Measurements from ENCODE around the gene STARD3NL. TPM values are rescaled to one million over a fixed set of nuclear protein-coding genes. Genes with fewer than 3 reads are reported as not detected.

STARD3NL gene
- total and polyA plus RNA-seq, 10 of the 15 experiments (the other 5 are each of a cell fraction or from before 2014, with no cell fraction given): 66.1 to 133 (median 85.7) TPM

GRCh38 chr7:38147005-38147404 is 31.0 kb upstream of the STARD3NL start:
- Histone ChIP-seq H3K36me3 (ENCODE audit: control insufficient read depth in 2 of 2, insufficient read depth in 2 of 2, low read length in 1 of 2) (no peaks in the 10 kb centered on the region), H3K27ac (ENCODE audit: control insufficient read depth, insufficient read depth) (no peak overlapping the region), H3K79me2 (ENCODE audit: control insufficient read depth, insufficient read depth, low read length) (no peaks in the 10 kb centered on the region), H3K4me3 (no peak overlapping the region), H4K20me1 (ENCODE audit: control insufficient read depth, insufficient read depth) (no peaks in the 10 kb centered on the region), H2AFZ (ENCODE audit: control insufficient read depth, low read depth, low read length) (no peak overlapping the region), H3K9me3 (replicated peaks; ENCODE audit: control insufficient read depth, insufficient read depth, low read length) (no peaks in the 10 kb centered on the region), H3K9ac (ENCODE audit: control insufficient read depth, insufficient read depth, low read length) (no peak overlapping the region), H3K4me2 (ENCODE audit: control insufficient read depth, insufficient read depth) (no peak overlapping the region), H3K27me3 (replicated peaks in 1 of 2; ENCODE audit: control insufficient read depth in 2 of 2, insufficient read depth in 2 of 2, low read length in 1 of 2) (no peaks in the 10 kb centered on the region), H3K4me1 (ENCODE audit: control insufficient read depth, insufficient read depth, low read length) (peaks cover 3% of the 10 kb centered on the region; the same call in 1 of the 2 replicates)
- ChIA-PET RAD21 (ENCODE audit: unreplicated experiment) (no interaction called here), SMC1A (ENCODE audit: uncharacterized antibody, unreplicated experiment) (interaction anchor here (0.9 to 2.0 kb wide), 5 partner anchors 9 to 69 kb away, joined by 3 to 8 read pairs (median 3); no protein-coding TSS in a partner anchor), CTCF (interaction anchor here (1.3 to 2.1 kb wide), 2 partner anchors 39 to 189 kb away, joined by 3 to 7 read pairs; no protein-coding TSS in a partner anchor), POLR2A (no interaction called here)
- 23% methylated on average over 2 of the region's 2 CpGs for WGBS (ENCODE audit: insufficient coverage, insufficient replicate concordance, low lambda C conversion rate, missing lambda C conversion rate)
- intact Hi-C loops (cut with micrococcal nuclease; ENCODE audit: unreplicated experiment) (no loop called here), in situ Hi-C loops (cut with MboI) (no loop called here)
- BruUV-seq (replicated peaks): no TSS peak
- DNase-seq (ENCODE audit: low read depth, low spot score) (no peak), FAIRE-seq (peak; percentile 27), ATAC-seq (peak; percentile 59)
- TF ChIP-seq MLLT1 (IDR thresholded peaks at IDR 0.05) (no peak), BACH1 (IDR thresholded peaks at IDR 0.05; ENCODE audit: borderline replicate concordance) (peak; percentile 43; the same call in 1 of the 2 replicates)

- WGBS (ENCODE audit: insufficient coverage, insufficient replicate concordance, low lambda C conversion rate, missing lambda C conversion rate): 0% methylated on average over 2 of the region's 2 CpGs
- no peaks in the 10 kb centered on the region for H3K27me3 ChIP-seq (replicated peaks in 1 of 2; ENCODE audit: control insufficient read depth in 2 of 2, insufficient read depth in 2 of 2, low read length in 1 of 2)
- H3K4me2 ChIP-seq (ENCODE audit: control insufficient read depth, insufficient read depth): no peak overlapping the region
- TF ChIP-seq EED (IDR thresholded peaks at IDR 0.05; ENCODE audit: low read depth) (no peak), PML (IDR thresholded peaks at IDR 0.05; ENCODE audit: low read length) (no peak), IRF4 (IDR thresholded peaks at IDR 0.05; ENCODE audit: low read depth, low read length) (no peak), POU2F2 (IDR thresholded peaks at IDR 0.05; ENCODE audit: borderline replicate concordance, low read depth, low read length) (no peak)
- FAIRE-seq (no peak), DNase-seq (ENCODE audit: low read depth, low spot score) (no peak), ATAC-seq (no peak)
- H3K9ac ChIP-seq (ENCODE audit: control insufficient read depth, insufficient read depth, low read length): no peak overlapping the region
- ChIA-PET RAD21 (ENCODE audit: unreplicated experiment) (no interaction called here), POLR2A (no interaction called here), CTCF (interaction anchor here (0.7 to 1.3 kb wide), 3 partner anchors 64 to 184 kb away, joined by 3 read pairs; no protein-coding TSS in a partner anchor), SMC1A (ENCODE audit: uncharacterized antibody, unreplicated experiment) (interaction anchor here (1.0 kb wide), 1 partner anchor 8 kb away, joined by 3 read pairs; no protein-coding TSS in a partner anchor)
- H3K9me3 ChIP-seq (replicated peaks; ENCODE audit: control insufficient read depth, insufficient read depth, low read length): no peaks in the 10 kb centered on the region; the same call in 2 of the 3 replicates
- no peaks in the 10 kb centered on the region for H3K36me3 ChIP-seq (ENCODE audit: control insufficient read depth in 2 of 2, insufficient read depth in 2 of 2, low read length in 1 of 2)
- intact Hi-C loops (cut with micrococcal nuclease; ENCODE audit: unreplicated experiment) (no loop called here), in situ Hi-C loops (cut with MboI) (no loop called here)
- H2AFZ ChIP-seq (ENCODE audit: control insufficient read depth, low read depth, low read length): no peak overlapping the region
- no peaks in the 10 kb centered on the region for H3K79me2 ChIP-seq (ENCODE audit: control insufficient read depth, insufficient read depth, low read length)
- no TSS peak for BruUV-seq (replicated peaks)
- no peak overlapping the region for H3K4me3 ChIP-seq
- H4K20me1 ChIP-seq (ENCODE audit: control insufficient read depth, insufficient read depth): no peaks in the 10 kb centered on the region
- no peak overlapping the region for H3K27ac ChIP-seq (ENCODE audit: control insufficient read depth, insufficient read depth)
- H3K4me1 ChIP-seq (ENCODE audit: control insufficient read depth, insufficient read depth, low read length): no peaks in the 10 kb centered on the region
Observed at GRCh38 chr7:38151556-38151955, 26.5 kb upstream of the STARD3NL start.
